Activated naive CD8-positive, alpha-beta T cell (primary cell): Measurements from ENCODE around the gene GPR26.

Experiments used
- H3K27ac Mint-ChIP-seq: one replicate; pipeline ENCODE4 v1.8.0; 2021; ENCODE audit warnings: mixed read lengths
- H3K27me3 Mint-ChIP-seq: one replicate; pipeline ENCODE4 v1.8.0; 2021; ENCODE audit warnings: mixed read lengths
- H3K36me3 Mint-ChIP-seq: one replicate; pipeline ENCODE4 v1.8.0; 2021; ENCODE audit warnings: mixed read lengths
- H3K4me1 Mint-ChIP-seq: one replicate; pipeline ENCODE4 v1.8.0; 2021; ENCODE audit warnings: low read depth, mixed read lengths
- H3K4me3 Mint-ChIP-seq: one replicate; pipeline ENCODE4 v1.8.0; 2021; ENCODE audit warnings: mild to moderate bottlenecking, mixed read lengths
- H3K9me3 Mint-ChIP-seq: one replicate; pipeline ENCODE4 v1.8.0; 2021; ENCODE audit warnings: low read depth, mixed read lengths

GPR26 gene

DNA sequence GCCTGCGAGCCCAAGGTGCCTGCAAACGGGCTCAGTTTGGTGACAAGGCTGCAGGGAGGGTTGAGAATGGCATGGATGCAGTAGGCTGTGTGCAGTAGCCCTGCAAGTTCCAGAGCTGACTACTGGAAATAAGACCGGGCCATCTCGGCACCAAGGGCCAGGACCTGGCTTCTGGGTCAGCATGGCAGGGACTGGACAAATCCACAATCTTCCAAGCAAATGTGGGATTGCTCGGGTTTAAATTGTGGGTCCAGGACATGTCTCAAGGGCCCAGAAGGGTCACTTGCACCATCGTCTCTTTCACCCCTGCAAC is 78.0 kb downstream of the GPR26 start:
- Mint-ChIP-seq H3K27ac (no peak overlapping the region), H3K27me3 (peaks cover 2% of the 10 kb centered on the region), H3K4me3 (no peak overlapping the region)

More for the DNA sequence above, 78.0 kb downstream of the GPR26 start:
- Mint-ChIP-seq H3K4me1 (no peaks in the 10 kb centered on the region), H3K9me3 (no peaks in the 10 kb centered on the region), H3K36me3 (no peaks in the 10 kb centered on the region)
